WTC11 (cell line): ENCODE data around the gene SCN8A.

Experiments used
- ATF2 ChIP-seq: sonication (generic); formaldehyde crosslinking; IDR thresholded peaks from 2 replicates; pipeline ENCODE4 v1.8.1; 2022; ENCODE audit warnings: low read depth, missing genetic modification reagents, borderline replicate concordance
- CREB1 ChIP-seq: sonication (generic); formaldehyde crosslinking; IDR thresholded peaks from 2 replicates; pipeline ENCODE4 v1.8.0; 2023; ENCODE audit warnings: mild to moderate bottlenecking, missing genetic modification reagents
- CTCF ChIP-seq: fragments of 200-600 bp; IDR thresholded peaks from 2 replicates; pipeline ENCODE4 v1.8.0; 2022; ENCODE audit warnings: antibody characterized with exemption
- ELF4 ChIP-seq: sonication (generic); formaldehyde crosslinking; IDR thresholded peaks from 2 replicates; pipeline ENCODE4 v1.8.1; 2022; ENCODE audit warnings: low read depth, mild to moderate bottlenecking, moderate library complexity, missing genetic modification reagents
- GRHL2 ChIP-seq: fragments of 250-450 bp; sonication (Bioruptor Pico); IDR thresholded peaks from 2 replicates; pipeline ENCODE4 v1.8.0; 2022; ENCODE audit warnings: mild to moderate bottlenecking, moderate library complexity; ENCODE audit not compliant: insufficient replicate concordance, severe bottlenecking
- HMGXB4 ChIP-seq: sonication (generic); formaldehyde crosslinking; IDR thresholded peaks from 2 replicates; pipeline ENCODE4 v1.8.1; 2023; ENCODE audit warnings: mild to moderate bottlenecking, moderate library complexity, missing genetic modification reagents
- IRF2 ChIP-seq: sonication (generic); formaldehyde crosslinking; IDR thresholded peaks from 2 replicates; pipeline ENCODE4 v1.8.0; 2022; ENCODE audit warnings: low read depth, missing genetic modification reagents, borderline replicate concordance
- NFYB ChIP-seq: sonication (generic); formaldehyde crosslinking; conservative IDR thresholded peaks from 2 replicates; pipeline ENCODE4 v1.8.0; 2022; ENCODE audit warnings: low read depth, missing genetic modification reagents
- SP1 ChIP-seq: sonication (generic); formaldehyde crosslinking; conservative IDR thresholded peaks from 2 replicates; pipeline ENCODE4 v1.8.1; 2022; ENCODE audit warnings: missing genetic modification reagents
- STAT6 ChIP-seq: sonication (generic); formaldehyde crosslinking; conservative IDR thresholded peaks from 2 replicates; pipeline ENCODE4 v1.8.1; 2023; ENCODE audit warnings: mild to moderate bottlenecking, low read depth, missing genetic modification reagents, moderate library complexity
- USF2 ChIP-seq: sonication (generic); formaldehyde crosslinking; IDR thresholded peaks from 2 replicates; pipeline ENCODE4 v1.8.1; 2023; ENCODE audit warnings: mild to moderate bottlenecking, missing genetic modification reagents, moderate library complexity
- ZNF138 ChIP-seq: sonication (generic); formaldehyde crosslinking; conservative IDR thresholded peaks from 2 replicates; pipeline ENCODE4 v1.8.1; 2022; ENCODE audit warnings: mild to moderate bottlenecking, moderate library complexity, missing genetic modification reagents

GRCh38 chr12:51822956-51823355, 231.9 kb downstream of the SCN8A start:
- TF ChIP-seq CTCF (no peak), HMGXB4 (CRISPR knock-in tag) (no peak), STAT6 (CRISPR knock-in tag) (no peak), SP1 (CRISPR knock-in tag) (no peak), GRHL2 (CRISPR knock-in tag) (no peak), ZNF138 (CRISPR knock-in tag) (no peak), CREB1 (CRISPR knock-in tag) (no peak), ELF4 (CRISPR knock-in tag) (no peak), NFYB (CRISPR knock-in tag) (no peak), IRF2 (no peak), USF2 (CRISPR knock-in tag) (no peak), ATF2 (CRISPR knock-in tag) (no peak)
